SH-SY5Y (cell line): ENCODE measurements around the gene LPAR3.

ENCODE experiments used
- GATA2 ChIP-seq: IDR thresholded peaks from 2 replicates; pipeline ENCODE4 v1.6.1; 2011; ENCODE audit warnings: mild to moderate bottlenecking, low read depth, low read length
- GATA3 ChIP-seq: IDR thresholded peaks from 2 replicates; pipeline ENCODE4 v1.6.1; 2011; ENCODE audit warnings: low read depth, mild to moderate bottlenecking, low read length, moderate library complexity

- TF ChIP-seq GATA2 (no peak), GATA3 (no peak)
Observed at GRCh38 chr1:84773195-84773594, 119.8 kb downstream of the LPAR3 start.
